ENCODE data around the gene TCF7.

GRCh38 chr5:134131165-134131564 is 16.7 kb downstream of the TCF7 start:
- TF ChIP-seq CTCF (conservative IDR thresholded peaks at IDR 0.05) (no peak), ZFX (IDR thresholded peaks at IDR 0.05) (no peak)

All from C4-2B (cell line).